ENCODE measurements around the gene KCNIP2. TPM values are rescaled to one million over a fixed set of nuclear protein-coding genes. Genes with fewer than 3 reads are reported as not detected.

The KCNIP2 gene
- total RNA-seq, 1 experiment from 2014 or later: 8.5 TPM

GRCh38 chr10:101856626-101857025, 13.0 kb upstream of the KCNIP2 start:
- no peak overlapping the region for H3K4me2 ChIP-seq (ENCODE audit: low read length)
- peaks cover 5 to 7% of the 10 kb centered on the region in 2 experiments; a peak in 1 of 4 replicates for H3K9me3 ChIP-seq (ENCODE audit: control insufficient read depth in 1 of 2, insufficient read depth in 1 of 2, low read depth in 1 of 2, low read length in 2 of 2)
- no peak overlapping the region for H3K4me3 ChIP-seq (replicated peaks in 1 of 2; ENCODE audit: low read depth in 1 of 2, low read length in 2 of 2)
- no peaks in the 10 kb centered on the region for H4K20me1 ChIP-seq (ENCODE audit: insufficient read depth)
- H3K9me2 ChIP-seq (ENCODE audit: insufficient read depth): no peaks in the 10 kb centered on the region
- H3K79me2 ChIP-seq (ENCODE audit: insufficient read depth, low read length): no peaks in the 10 kb centered on the region
- intact Hi-C loops (cut with micrococcal nuclease): no loop called here
- no peaks in the 10 kb centered on the region for H3K27me3 ChIP-seq (ENCODE audit: insufficient read depth, low read length)
- no peak overlapping the region for H3K9ac ChIP-seq (ENCODE audit: low read length)
- no peak overlapping the region for H2AFZ ChIP-seq (ENCODE audit: low read depth, low read length, poor library complexity, severe bottlenecking)
- RAD21 ChIA-PET (ENCODE audit: low non-redundant PET in 1 of 2, low total read pairs in 2 of 2, uncharacterized antibody in 2 of 2, unreplicated experiment in 2 of 2): no interaction called here
- no peaks in the 10 kb centered on the region for H3K36me3 ChIP-seq (ENCODE audit: control insufficient read depth in 1 of 2, insufficient read depth in 2 of 2, low read length in 2 of 2)
- CTCF ChIA-PET: interaction anchor here (2.6 kb wide), 1 partner anchor 16 kb away, joined by 11 read pairs; no protein-coding TSS in a partner anchor
- BruUV-seq (replicated peaks): no TSS peak
- H3K4me1 ChIP-seq (ENCODE audit: control insufficient read depth in 1 of 2, insufficient read depth in 2 of 2, low read length in 2 of 2): peaks cover 0 to 13% of the 10 kb centered on the region in 2 experiments; a peak in 1 of 4 replicates
- no peak overlapping the region for H3K27ac ChIP-seq (ENCODE audit: low read depth, low read length)
- POLR2A ChIA-PET: no interaction called here
- TF ChIP-seq POLR2A (IDR thresholded peaks at IDR 0.05; ENCODE audit: borderline replicate concordance, extremely low read depth, insufficient read depth, insufficient read length): no peak
- ATAC-seq: no peak
- DNase-seq (ENCODE audit: low read depth, low spot score): no peak

- Histone ChIP-seq H4K20me1 (ENCODE audit: insufficient read depth) (no peaks in the 10 kb centered on the region), H3K4me3 (replicated peaks in 1 of 2; ENCODE audit: low read depth in 1 of 2, low read length in 2 of 2) (no peak overlapping the region), H3K9ac (ENCODE audit: low read length) (no peak overlapping the region), H3K4me1 (ENCODE audit: control insufficient read depth in 1 of 2, insufficient read depth in 2 of 2, low read length in 2 of 2) (peaks cover 0 to 7% of the 10 kb centered on the region in 2 experiments; a peak in 1 of 4 replicates), H3K27me3 (ENCODE audit: insufficient read depth, low read length) (no peaks in the 10 kb centered on the region), H3K79me2 (ENCODE audit: insufficient read depth, low read length) (no peaks in the 10 kb centered on the region), H3K9me2 (ENCODE audit: insufficient read depth) (no peaks in the 10 kb centered on the region), H3K36me3 (ENCODE audit: control insufficient read depth in 1 of 2, insufficient read depth in 2 of 2, low read length in 2 of 2) (no peaks in the 10 kb centered on the region; a peak in 1 of 4 replicates), H2AFZ (ENCODE audit: low read depth, low read length, poor library complexity, severe bottlenecking) (no peak overlapping the region), H3K4me2 (ENCODE audit: low read length) (no peak overlapping the region), H3K9me3 (ENCODE audit: control insufficient read depth in 1 of 2, insufficient read depth in 1 of 2, low read depth in 1 of 2, low read length in 2 of 2) (no peaks in the 10 kb centered on the region), H3K27ac (ENCODE audit: low read depth, low read length) (no peak overlapping the region)
- CTCF ChIA-PET: interaction anchor here (1.2 to 6.3 kb wide), 3 partner anchors 10 to 158 kb away, joined by 4 to 41 read pairs (median 7); no protein-coding TSS in a partner anchor
- intact Hi-C loops (cut with micrococcal nuclease): no loop called here
- DNase-seq (ENCODE audit: low read depth, low spot score): no peak
- no TSS peak for BruUV-seq (replicated peaks)
- RAD21 ChIA-PET (ENCODE audit: low non-redundant PET in 1 of 2, low total read pairs in 2 of 2, uncharacterized antibody in 2 of 2, unreplicated experiment in 2 of 2): no interaction called here
- no peak for ATAC-seq
- POLR2A ChIA-PET: no interaction called here
- TF ChIP-seq SP1 (IDR thresholded peaks at IDR 0.05; ENCODE audit: low read depth) (no peak), RAD21 (IDR thresholded peaks at IDR 0.05; ENCODE audit: low read depth) (no peak), EZH2 (IDR thresholded peaks at IDR 0.05) (no peak), ZNF274 (IDR thresholded peaks at IDR 0.05; ENCODE audit: low read depth, low read length) (no peak), REST (IDR thresholded peaks at IDR 0.05; ENCODE audit: low read depth) (no peak), SRF (IDR thresholded peaks at IDR 0.05; ENCODE audit: low read depth) (no peak), CTCF (IDR thresholded peaks at IDR 0.05 in 2 of 3, conservative IDR thresholded peaks at IDR 0.05 in 1 of 3; ENCODE audit: borderline replicate concordance in 1 of 3, insufficient read depth in 1 of 3, low read depth in 2 of 3, low read length in 2 of 3) (no peak), ZFX (IDR thresholded peaks at IDR 0.05) (no peak), FOSL1 (IDR thresholded peaks at IDR 0.05; ENCODE audit: low read depth) (no peak), MAX (IDR thresholded peaks at IDR 0.05) (no peak), EZH2phosphoT487 (IDR thresholded peaks at IDR 0.05; ENCODE audit: borderline replicate concordance) (no peak), TCF7L2 (IDR thresholded peaks at IDR 0.05; ENCODE audit: borderline replicate concordance, extremely low read depth, insufficient read depth, insufficient read length) (no peak), CBX3 (IDR thresholded peaks at IDR 0.05; ENCODE audit: low read depth) (no peak), CEBPB (IDR thresholded peaks at IDR 0.05; ENCODE audit: low read depth) (no peak)
Observed at GRCh38 chr10:101851411-101852116, 8.0 kb upstream of the KCNIP2 start.

All from HCT116 (cell line).